ENCODE data around the gene GGTA1. TPM values are rescaled to one million over a fixed set of nuclear protein-coding genes. Genes with fewer than 3 reads are reported as not detected.
A peak's percentile ranks its signal among the peaks of the same experiment; 100 is the strongest.
"Not testable (repeated sequence)": the region's sequence is repeated elsewhere in the genome, so short reads cannot be mapped to it uniquely, and the experiment has no call there.

The GGTA1 gene
- 28.3 TPM for total RNA-seq
- long read RNA-seq, transcript GGTA1P-203 (6 exons, 1,487 nt), result major isoform, 41 of 49 reads
- long read RNA-seq, partial matches to known transcripts, result 2 of 49 reads
- long read RNA-seq, other reads (novel, unspliced or antisense), result 4 of 49 reads

- DNase-seq, result peak; percentile 84
- peak; percentile 81 for ATAC-seq
Measured at GRCh38 chr9:121499427-121500164, at the start of gene GGTA1. TSS of gene GGTA1 (minus strand) at chr9:121499844. CDS start at chr9:121467922, 31,922 bp downstream.

GRCh38 chr9:121548666-121549065, 49.0 kb upstream of the GGTA1 start:
- intact Hi-C loops (cut with micrococcal nuclease), result loop anchor here (10.0 kb wide), 1 partner anchor 446 kb away; no protein-coding TSS in a partner anchor
- DNase-seq, result no peak
- no peak for ATAC-seq

More at GRCh38 chr9:121499427-121500164, at the start of gene GGTA1:
- intact Hi-C loops (cut with micrococcal nuclease), result loop anchor here (10.0 kb wide), 1 partner anchor 335 kb away; no protein-coding TSS in a partner anchor

GRCh38 chr9:121545875-121546423, 46.3 kb upstream of the GGTA1 start:
- peak; percentile 87 for ATAC-seq
- peak; percentile 98 for DNase-seq
- intact Hi-C loops (cut with micrococcal nuclease), result loop anchor here (10.0 kb wide), 1 partner anchor 449 kb away; no protein-coding TSS in a partner anchor

- ATAC-seq, result no peak
- no peak for DNase-seq
- intact Hi-C loops (cut with micrococcal nuclease), result loop anchor here (10.0 kb wide), 1 partner anchor 449 kb away; no protein-coding TSS in a partner anchor
Measured at GRCh38 chr9:121545150-121545874, 45.7 kb upstream of the GGTA1 start.

GRCh38 chr9:121542025-121542424, 42.4 kb upstream of the GGTA1 start:
- DNase-seq (peak; percentile 77), ATAC-seq (peak; percentile 71)
- intact Hi-C loops (cut with micrococcal nuclease), result loop anchor here (10.0 kb wide), 1 partner anchor 453 kb away; no protein-coding TSS in a partner anchor

- intact Hi-C loops (cut with micrococcal nuclease), result loop anchor here (10.0 kb wide), 1 partner anchor 454 kb away; no protein-coding TSS in a partner anchor
- ATAC-seq, result no peak
- no peak for DNase-seq
Measured at GRCh38 chr9:121541256-121541655, 41.6 kb upstream of the GGTA1 start.

GRCh38 chr9:121538221-121538620, 38.6 kb upstream of the GGTA1 start:
- peak; percentile 45 for ATAC-seq
- DNase-seq, result no peak
- intact Hi-C loops (cut with micrococcal nuclease), result no loop called here

- peak; percentile 28 for ATAC-seq
- no peak for DNase-seq
- intact Hi-C loops (cut with micrococcal nuclease), result no loop called here
Measured at GRCh38 chr9:121537283-121537682, 37.6 kb upstream of the GGTA1 start.

GRCh38 chr9:121532881-121533280, 33.2 kb upstream of the GGTA1 start:
- intact Hi-C loops (cut with micrococcal nuclease), result no loop called here
- ATAC-seq, result no peak
- no peak for DNase-seq

GRCh38 chr9:121529237-121529987, 29.8 kb upstream of the GGTA1 start:
- intact Hi-C loops (cut with micrococcal nuclease), result no loop called here

GRCh38 chr9:121528642-121529041, 29.0 kb upstream of the GGTA1 start:
- no peak for DNase-seq
- intact Hi-C loops (cut with micrococcal nuclease), result no loop called here
- ATAC-seq, result no peak

More at GRCh38 chr9:121529237-121529987, 29.8 kb upstream of the GGTA1 start:
- ATAC-seq (peak; percentile 89), DNase-seq (peak; percentile 98)

GRCh38 chr9:121527371-121527770, 27.7 kb upstream of the GGTA1 start:
- DNase-seq, result peak; percentile 82
- intact Hi-C loops (cut with micrococcal nuclease), result no loop called here
- ATAC-seq, result peak; percentile 72

- DNase-seq; ATAC-seq; intact Hi-C loops (cut with micrococcal nuclease): not testable (repeated sequence)
Measured at GRCh38 chr9:121519688-121520087, 20.0 kb upstream of the GGTA1 start.

GRCh38 chr9:121518634-121519033, 19.0 kb upstream of the GGTA1 start:
- DNase-seq, result no peak
- no peak for ATAC-seq
- intact Hi-C loops (cut with micrococcal nuclease), result no loop called here

- DNase-seq; intact Hi-C loops (cut with micrococcal nuclease); ATAC-seq: not testable (repeated sequence)
Measured at GRCh38 chr9:121513166-121513565, 13.5 kb upstream of the GGTA1 start.

GRCh38 chr9:121510766-121511550, 11.3 kb upstream of the GGTA1 start:
- intact Hi-C loops (cut with micrococcal nuclease), result no loop called here
- ATAC-seq (peak; percentile 87), DNase-seq (peak; percentile 64)

- ATAC-seq (no peak), DNase-seq (no peak)
- intact Hi-C loops (cut with micrococcal nuclease), result no loop called here
Measured at GRCh38 chr9:121509180-121509579, 9.5 kb upstream of the GGTA1 start.

GRCh38 chr9:121508415-121508814, 8.8 kb upstream of the GGTA1 start:
- ATAC-seq (peak; percentile 36), DNase-seq (no peak)
- intact Hi-C loops (cut with micrococcal nuclease), result no loop called here
